ENCODE data around the gene P3H2.

- TF ChIP-seq EZH2 (IDR thresholded peaks at IDR 0.05; ENCODE audit: low read length, missing control alignments) (no peak), CTCF (conservative IDR thresholded peaks at IDR 0.05 in 1 of 2, IDR thresholded peaks at IDR 0.05 in 1 of 2; ENCODE audit: low read depth in 1 of 2, low read length in 2 of 2) (no peak)
Measured at GRCh38 chr3:190074817-190075216, 45.9 kb downstream of the P3H2 start.
